A549 (cell line): ENCODE results near the gene CHCT1. TPM values are rescaled to one million over a fixed set of nuclear protein-coding genes. Genes with fewer than 3 reads are reported as not detected.

ENCODE experiments used
- ATAC-seq, 2 experiments: fragments of 200-7000 bp in 1 of 2; fragments of >200 bp in 1 of 2; cut with Nextera tagmentation in 1 of 2; cut with Tn5 transposase in 1 of 2; 3 replicates each; pipeline versions ENCODE4 v1.8.0 to v1.9.1; 2018 to 2020; ENCODE audit warnings: mild to moderate bottlenecking in 1 of 2, moderate library complexity in 1 of 2
- CTCF ChIA-PET: fragments of 300-600 bp; sonication (Branson Sonifier 250); formaldehyde crosslinking; extraction: SDS; loops from one replicate; lab custom pipeline; 2021; ENCODE audit warnings: antibody characterized with exemption, inconsistent platforms; lab: Yijun Ruan, JAX
- POLR2A ChIA-PET: fragments of 350-600 bp; formaldehyde crosslinking; extraction: SDS; loops from one replicate; lab custom pipeline; 2021; ENCODE audit warnings: antibody characterized with exemption, inconsistent platforms; lab: Yijun Ruan, JAX
- DNase-seq, 2 experiments: peaks; one replicate each; pipeline versions ENCODE4 v3.0.0 to v3.0.0-alpha.2; 2011 to 2016; ENCODE audit warnings: low read depth in 1 of 2, low spot score in 1 of 2
- FAIRE-seq: peaks from 2 replicates; lab custom pipeline; 2011; peaks lifted over from hg19 to GRCh38; lab: Jason Lieb, UNC
- H3K27ac ChIP-seq, 2 experiments: fragments of >200 bp; sonication (Bioruptor Twin); formaldehyde crosslinking; 3 replicates each; pipeline ENCODE4 v1.5.1; 2016 to 2017
- H3K4me1 ChIP-seq: fragments of >200 bp; sonication (Bioruptor Twin); formaldehyde crosslinking; 3 replicates; pipeline ENCODE4 v1.6.1; 2016
- H3K4me2 ChIP-seq: fragments of >200 bp; sonication (Bioruptor Twin); formaldehyde crosslinking; 3 replicates; pipeline ENCODE4 v1.6.1; 2016
- H3K4me3 ChIP-seq: fragments of >200 bp; sonication (Bioruptor Twin); formaldehyde crosslinking; 3 replicates; pipeline ENCODE4 v1.5.1; 2016
- H3K9me3 ChIP-seq: fragments of >200 bp; sonication (Bioruptor Twin); formaldehyde crosslinking; 3 replicates; pipeline ENCODE4 v1.6.1; 2016
- BHLHE40 ChIP-seq: IDR thresholded peaks from 2 replicates; pipeline ENCODE4 v1.6.1; 2012; ENCODE audit warnings: low read depth, low read length, inconsistent platforms
- CBX8 ChIP-seq: fragments of 200-600 bp; sonication (generic); IDR thresholded peaks from 2 replicates; pipeline ENCODE4 v1.6.1; 2016
- CHD4 ChIP-seq: fragments of 200-600 bp; sonication (generic); IDR thresholded peaks from 2 replicates; pipeline ENCODE4 v1.6.1; 2016; ENCODE audit warnings: antibody characterized with exemption, mild to moderate bottlenecking, borderline replicate concordance
- E2F6 ChIP-seq: IDR thresholded peaks from 2 replicates; pipeline ENCODE4 v1.6.1; 2012; ENCODE audit warnings: low read depth, borderline replicate concordance
- EHMT2 ChIP-seq: fragments of 200-600 bp; sonication (generic); IDR thresholded peaks from 2 replicates; pipeline ENCODE4 v1.6.1; 2016; ENCODE audit warnings: antibody characterized with exemption, low read depth, mild to moderate bottlenecking, moderate library complexity
- FOSL2 ChIP-seq, 2 experiments: fragments of 450-650 bp in 1 of 2; fragments of >200 bp in 1 of 2; sonication (Bioruptor Twin) in 1 of 2; formaldehyde crosslinking; IDR thresholded peaks; 2 replicates each; pipeline versions ENCODE4 v1.5.0 to v1.6.1; 2016 to 2020; ENCODE audit warnings: mild to moderate bottlenecking in 1 of 2, moderate library complexity in 1 of 2
- FOXS1 ChIP-seq: fragments of 250-450 bp; sonication (Bioruptor Pico); IDR thresholded peaks from 2 replicates; pipeline ENCODE4 v1.5.0; 2020; ENCODE audit warnings: mild to moderate bottlenecking, moderate library complexity
- GATA3 ChIP-seq: IDR thresholded peaks from 2 replicates; pipeline ENCODE4 v1.6.1; 2012; ENCODE audit warnings: borderline replicate concordance
- MYC ChIP-seq: IDR thresholded peaks from 2 replicates; pipeline ENCODE4 v1.6.1; 2012; ENCODE audit warnings: mild to moderate bottlenecking, inconsistent platforms, low read length, improper control_type of control experiment, borderline replicate concordance
- POLR2AphosphoS2 ChIP-seq: conservative IDR thresholded peaks from 2 replicates; pipeline ENCODE4 v1.6.1; 2012; ENCODE audit warnings: low read length, improper control_type of control experiment, inconsistent platforms
- RFX5 ChIP-seq: fragments of 450-650 bp; IDR thresholded peaks from 2 replicates; pipeline ENCODE4 v1.7.1; 2014; ENCODE audit warnings: antibody characterized with exemption, mild to moderate bottlenecking, moderate library complexity
- RNF2 ChIP-seq: fragments of 200-600 bp; sonication (generic); IDR thresholded peaks from 2 replicates; pipeline ENCODE4 v1.6.1; 2016; ENCODE audit warnings: low read depth, mild to moderate bottlenecking, antibody characterized with exemption, moderate library complexity, borderline replicate concordance
- USF2 ChIP-seq: fragments of 450-650 bp; IDR thresholded peaks from 2 replicates; pipeline ENCODE4 v1.6.1; 2014; ENCODE audit warnings: antibody characterized with exemption
- ZC3H11A ChIP-seq: fragments of 450-650 bp; IDR thresholded peaks from 2 replicates; pipeline ENCODE4 v1.6.1; 2014; ENCODE audit warnings: antibody characterized with exemption, mild to moderate bottlenecking
- ZFP36 ChIP-seq: fragments of 450-650 bp; IDR thresholded peaks from 2 replicates; pipeline ENCODE4 v1.6.1; 2014; ENCODE audit warnings: borderline replicate concordance; ENCODE audit not compliant: partially characterized antibody
- ZNF302 ChIP-seq: fragments of 250-450 bp; sonication (Bioruptor Pico); IDR thresholded peaks from 2 replicates; pipeline ENCODE4 v1.9.0; 2021; ENCODE audit warnings: inconsistent platforms, mild to moderate bottlenecking, moderate library complexity
- ZSCAN20 ChIP-seq: fragments of 250-450 bp; sonication (Bioruptor Pico); IDR thresholded peaks from 2 replicates; pipeline ENCODE4 v1.8.0; 2022; ENCODE audit warnings: mild to moderate bottlenecking, moderate library complexity
- WGBS: methylation state at CpG from one replicate; pipeline ENCODE4 v1.1.6; 2017; ENCODE audit errors: missing lambda C conversion rate; 5-methylcytosine and 5-hydroxymethylcytosine counted together
- polyA plus RNA-seq, 4 experiments: library from polyadenylated mRNA; depleted of rRNA in 3 of 4; stranded (reverse); fragments of >200 nt; fragmentation: RNase III in 1 of 4; extraction: RNeasy Plus Mini Kit Qiagen cat#74134 plus additional on column Dnase treatment in 1 of 4; gene quantifications; 2 replicates in 3 of 4; 3 replicates in 1 of 4; pipeline ENCODE4 v1.2.3, GENCODE V29; 2011 to 2017
- TF ChIP-seq, protein P1 (sequence below): IDR thresholded peaks from 2 replicates; pipeline ENCODE4 v1.6.1; 2012
- TF ChIP-seq, protein P2 (sequence below): fragments of 150-350 bp; IDR thresholded peaks from 2 replicates; pipeline ENCODE4 v1.6.1; 2014; ENCODE audit warnings: low read depth, mild to moderate bottlenecking, low read length
- TF ChIP-seq, protein P3 (sequence below): fragments of >200 bp; sonication (Bioruptor Twin); formaldehyde crosslinking; IDR thresholded peaks from 3 replicates; pipeline ENCODE4 v1.5.1; 2016
- TF ChIP-seq, protein P4 (sequence below): fragments of 250-450 bp; sonication (Bioruptor Pico); IDR thresholded peaks from 2 replicates; pipeline ENCODE4 v1.5.0; 2020; ENCODE audit warnings: low read depth, mild to moderate bottlenecking, moderate library complexity
- TF ChIP-seq, protein P5 (sequence below): fragments of >200 bp; sonication (Bioruptor Twin); formaldehyde crosslinking; IDR thresholded peaks from 3 replicates; pipeline ENCODE4 v1.6.1; 2016

The CHCT1 gene
- polyA plus RNA-seq, 2 of the 4 experiments (the other 2 are of a cell fraction) = 0.10 TPM; not detected in 1

DNA sequence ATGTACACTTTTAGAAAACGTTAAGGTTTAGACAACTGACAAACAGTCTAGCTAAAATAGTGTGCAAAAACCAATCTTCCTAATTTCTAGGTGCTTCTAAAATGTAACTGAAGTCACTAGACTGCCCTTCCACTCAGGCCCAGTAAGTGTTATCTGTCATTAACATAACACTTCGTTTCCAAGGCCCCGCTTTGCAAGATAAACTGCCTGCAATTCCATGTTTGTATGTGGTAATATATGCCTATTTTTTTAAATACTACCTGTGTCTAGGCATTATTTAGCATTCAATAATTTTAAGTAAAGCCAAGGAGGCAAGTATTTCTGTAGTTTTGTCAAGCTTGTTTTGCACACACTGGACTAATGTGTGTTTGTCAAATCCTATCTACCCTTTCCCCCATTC lies 33.5 kb upstream of the CHCT1 start:
- no peak for ATAC-seq
- no peak for FAIRE-seq
- peaks cover 52% of the 10 kb centered on the region for H3K4me1 ChIP-seq
- 70% methylated on average over 3 of the region's 3 CpGs for WGBS
- ChIA-PET CTCF (interaction anchor here (0.7 to 1.3 kb wide), 4 partner anchors 14 to 246 kb away, joined by 3 to 4 read pairs (median 3); no protein-coding TSS in a partner anchor), POLR2A (no interaction called here)
- H3K4me3 ChIP-seq = no peak overlapping the region
- no peaks in the 10 kb centered on the region for H3K9me3 ChIP-seq
- DNase-seq = no peak
- no peak overlapping the region for H3K27ac ChIP-seq
- TF ChIP-seq, protein P1, sequence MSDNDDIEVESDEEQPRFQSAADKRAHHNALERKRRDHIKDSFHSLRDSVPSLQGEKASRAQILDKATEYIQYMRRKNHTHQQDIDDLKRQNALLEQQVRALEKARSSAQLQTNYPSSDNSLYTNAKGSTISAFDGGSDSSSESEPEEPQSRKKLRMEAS = no peak
- TF ChIP-seq, protein P2, sequence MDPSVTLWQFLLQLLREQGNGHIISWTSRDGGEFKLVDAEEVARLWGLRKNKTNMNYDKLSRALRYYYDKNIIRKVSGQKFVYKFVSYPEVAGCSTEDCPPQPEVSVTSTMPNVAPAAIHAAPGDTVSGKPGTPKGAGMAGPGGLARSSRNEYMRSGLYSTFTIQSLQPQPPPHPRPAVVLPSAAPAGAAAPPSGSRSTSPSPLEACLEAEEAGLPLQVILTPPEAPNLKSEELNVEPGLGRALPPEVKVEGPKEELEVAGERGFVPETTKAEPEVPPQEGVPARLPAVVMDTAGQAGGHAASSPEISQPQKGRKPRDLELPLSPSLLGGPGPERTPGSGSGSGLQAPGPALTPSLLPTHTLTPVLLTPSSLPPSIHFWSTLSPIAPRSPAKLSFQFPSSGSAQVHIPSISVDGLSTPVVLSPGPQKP = no peak
- TF ChIP-seq, protein P3, sequence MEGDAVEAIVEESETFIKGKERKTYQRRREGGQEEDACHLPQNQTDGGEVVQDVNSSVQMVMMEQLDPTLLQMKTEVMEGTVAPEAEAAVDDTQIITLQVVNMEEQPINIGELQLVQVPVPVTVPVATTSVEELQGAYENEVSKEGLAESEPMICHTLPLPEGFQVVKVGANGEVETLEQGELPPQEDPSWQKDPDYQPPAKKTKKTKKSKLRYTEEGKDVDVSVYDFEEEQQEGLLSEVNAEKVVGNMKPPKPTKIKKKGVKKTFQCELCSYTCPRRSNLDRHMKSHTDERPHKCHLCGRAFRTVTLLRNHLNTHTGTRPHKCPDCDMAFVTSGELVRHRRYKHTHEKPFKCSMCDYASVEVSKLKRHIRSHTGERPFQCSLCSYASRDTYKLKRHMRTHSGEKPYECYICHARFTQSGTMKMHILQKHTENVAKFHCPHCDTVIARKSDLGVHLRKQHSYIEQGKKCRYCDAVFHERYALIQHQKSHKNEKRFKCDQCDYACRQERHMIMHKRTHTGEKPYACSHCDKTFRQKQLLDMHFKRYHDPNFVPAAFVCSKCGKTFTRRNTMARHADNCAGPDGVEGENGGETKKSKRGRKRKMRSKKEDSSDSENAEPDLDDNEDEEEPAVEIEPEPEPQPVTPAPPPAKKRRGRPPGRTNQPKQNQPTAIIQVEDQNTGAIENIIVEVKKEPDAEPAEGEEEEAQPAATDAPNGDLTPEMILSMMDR = no peak
- no peak for TF ChIP-seq GATA3
- TF ChIP-seq, protein P4, sequence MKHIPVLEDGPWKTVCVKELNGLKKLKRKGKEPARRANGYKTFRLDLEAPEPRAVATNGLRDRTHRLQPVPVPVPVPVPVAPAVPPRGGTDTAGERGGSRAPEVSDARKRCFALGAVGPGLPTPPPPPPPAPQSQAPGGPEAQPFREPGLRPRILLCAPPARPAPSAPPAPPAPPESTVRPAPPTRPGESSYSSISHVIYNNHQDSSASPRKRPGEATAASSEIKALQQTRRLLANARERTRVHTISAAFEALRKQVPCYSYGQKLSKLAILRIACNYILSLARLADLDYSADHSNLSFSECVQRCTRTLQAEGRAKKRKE (CRISPR knock-in tag) = no peak
- no peak for TF ChIP-seq USF2
- TF ChIP-seq RFX5 = no peak
- no peak for TF ChIP-seq EHMT2
- no peak for TF ChIP-seq MYC
- TF ChIP-seq, protein P5, sequence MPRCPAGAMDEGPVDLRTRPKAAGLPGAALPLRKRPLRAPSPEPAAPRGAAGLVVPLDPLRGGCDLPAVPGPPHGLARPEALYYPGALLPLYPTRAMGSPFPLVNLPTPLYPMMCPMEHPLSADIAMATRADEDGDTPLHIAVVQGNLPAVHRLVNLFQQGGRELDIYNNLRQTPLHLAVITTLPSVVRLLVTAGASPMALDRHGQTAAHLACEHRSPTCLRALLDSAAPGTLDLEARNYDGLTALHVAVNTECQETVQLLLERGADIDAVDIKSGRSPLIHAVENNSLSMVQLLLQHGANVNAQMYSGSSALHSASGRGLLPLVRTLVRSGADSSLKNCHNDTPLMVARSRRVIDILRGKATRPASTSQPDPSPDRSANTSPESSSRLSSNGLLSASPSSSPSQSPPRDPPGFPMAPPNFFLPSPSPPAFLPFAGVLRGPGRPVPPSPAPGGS = no peak
- no peak for TF ChIP-seq ZFP36
- TF ChIP-seq BHLHE40 = no peak
- TF ChIP-seq RNF2 = no peak
- TF ChIP-seq POLR2AphosphoS2 = no peak
- TF ChIP-seq FOXS1 (CRISPR knock-in tag) = no peak
- no peak for TF ChIP-seq FOSL2 (IDR thresholded peaks at IDR 0.05)
- no peak for TF ChIP-seq FOSL2 (CRISPR knock-in tag; IDR thresholded peaks at IDR 0.05)
- no peak overlapping the region for H3K4me2 ChIP-seq

DNA sequence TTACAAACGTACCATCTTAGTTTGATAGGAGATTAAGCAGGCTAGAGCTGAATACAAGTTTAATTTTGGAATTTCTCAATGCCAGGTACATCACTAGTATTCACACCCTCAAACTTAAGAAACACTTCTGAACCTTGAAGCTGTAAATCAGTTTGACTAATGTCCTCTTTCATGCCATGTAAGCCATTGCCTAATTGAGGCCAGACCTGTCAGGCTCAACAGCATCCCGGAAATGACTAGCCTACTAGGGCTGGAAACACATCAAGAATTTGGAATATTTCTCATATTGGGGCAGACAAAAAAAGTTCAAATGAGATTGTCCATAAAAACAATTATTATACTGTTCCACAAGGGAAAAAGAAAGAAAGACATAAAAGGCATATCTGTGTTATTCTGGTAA lies 32.1 kb upstream of the CHCT1 start:
- 79% methylated on average over 2 of the region's 2 CpGs for WGBS
- Histone ChIP-seq H3K4me1 (peaks cover 44% of the 10 kb centered on the region), H3K27ac (no peak overlapping the region), H3K9me3 (no peaks in the 10 kb centered on the region), H3K4me2 (peak overlapping the region; percentile 75), H3K4me3 (peak overlapping the region; percentile 91)
- FAIRE-seq (no peak), ATAC-seq (no peak), DNase-seq (no peak)
- POLR2A ChIA-PET = no interaction called here
- CTCF ChIA-PET = interaction anchor here (0.5 to 1.3 kb wide), 9 partner anchors 10 to 1048 kb away, joined by 3 to 5 read pairs (median 3); partner anchors contain the start of gene CHCT1
- TF ChIP-seq ZNF302 (CRISPR knock-in tag) (no peak), CHD4 (no peak), E2F6 (no peak), CBX8 (no peak), ZC3H11A (no peak), ZSCAN20 (CRISPR knock-in tag) (no peak)
